Measurements from ENCODE around the gene DHDDS. TPM values are rescaled to one million over a fixed set of nuclear protein-coding genes. Genes with fewer than 3 reads are reported as not detected.
"Not testable (repeated sequence)": the region's sequence is repeated elsewhere in the genome, so short reads cannot be mapped to it uniquely, and the experiment has no call there.

DHDDS gene
- total RNA-seq, 1 donor from 2014 or later, result 23.7 TPM

DNA sequence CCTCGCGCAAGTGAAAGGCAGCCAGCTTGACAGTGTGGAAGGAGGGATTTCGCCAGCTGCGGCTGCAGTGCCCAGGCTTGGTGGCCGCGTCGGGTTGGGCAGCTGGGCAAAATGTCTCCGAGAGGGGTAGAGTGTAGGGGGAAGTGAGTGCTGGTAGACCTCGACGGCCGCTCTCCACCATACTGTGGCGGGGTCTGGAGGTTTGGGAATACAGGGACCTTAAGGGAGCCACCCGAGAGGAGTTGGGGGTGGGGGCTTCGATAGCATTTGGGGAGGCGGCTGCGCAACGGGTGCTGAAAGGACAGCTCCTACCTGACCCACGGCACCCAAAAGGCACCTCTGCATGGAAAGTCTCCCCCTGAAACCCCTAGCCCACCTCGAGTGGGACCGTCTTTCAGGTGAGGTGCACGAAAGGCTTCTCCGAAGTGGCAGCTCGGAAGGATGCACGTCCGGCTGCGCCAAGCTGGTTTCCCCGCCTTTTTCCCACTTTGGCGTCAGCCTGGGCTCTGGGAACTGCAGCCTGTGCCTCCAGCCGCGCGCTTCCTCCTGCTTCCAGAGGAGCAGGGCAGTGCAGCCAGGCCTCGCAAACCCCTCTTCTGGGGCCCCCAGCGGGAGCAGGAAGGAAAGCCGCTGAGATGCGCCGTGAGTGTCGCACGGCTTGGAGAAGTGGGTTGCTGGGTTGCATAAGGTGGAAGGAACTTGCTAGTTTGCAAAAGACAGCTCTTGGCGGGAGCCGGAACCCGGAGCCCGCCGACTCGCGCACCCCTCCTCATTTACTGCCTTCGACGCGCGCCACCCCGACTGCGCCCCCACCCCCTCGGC, 39.6 kb downstream of the DHDDS start:
- ATAC-seq (ENCODE audit: poor library complexity) (peak; percentile 28), DNase-seq (peak; percentile 79)
- intact Hi-C loops (cut with DNase I), result no loop called here

DNA sequence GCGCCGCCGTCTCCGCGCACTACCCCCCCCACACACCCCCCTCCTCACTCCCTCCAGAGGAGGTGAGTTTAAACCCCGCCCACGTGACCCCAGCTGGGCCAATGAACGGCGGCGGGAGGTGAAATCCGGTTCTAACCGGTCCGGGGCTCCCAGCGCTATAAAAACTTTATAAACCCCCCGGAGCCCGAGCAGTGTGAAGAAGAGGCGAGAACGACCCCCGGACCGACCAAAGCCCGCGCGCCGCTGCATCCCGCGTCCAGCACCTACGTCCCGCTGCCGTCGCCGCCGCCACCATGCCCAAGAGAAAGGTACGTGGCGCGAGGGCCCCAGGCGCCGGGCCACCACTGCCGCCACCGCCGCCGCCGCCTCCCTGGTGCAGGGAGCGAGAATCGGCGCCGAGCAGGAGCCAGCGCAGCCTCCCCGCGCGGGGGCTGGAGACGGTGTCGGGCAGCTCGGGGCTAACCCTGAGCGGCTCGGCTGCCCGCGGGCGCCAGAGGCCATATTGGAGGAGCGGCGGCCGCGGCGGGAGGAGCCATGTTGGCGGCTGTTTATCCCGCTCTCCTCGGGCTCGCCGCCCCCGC, 40.3 kb downstream of the DHDDS start, which contains the start of gene HMGN2:
Gene HMGN2 (plus strand): TSS at position 121 of the 581 bp plus-strand sequence. CDS start 173 bp downstream, at position 294.
- intact Hi-C loops (cut with DNase I), result no loop called here
- DNase-seq (peak; percentile 94), ATAC-seq (ENCODE audit: poor library complexity) (peak; percentile 86)

DNA sequence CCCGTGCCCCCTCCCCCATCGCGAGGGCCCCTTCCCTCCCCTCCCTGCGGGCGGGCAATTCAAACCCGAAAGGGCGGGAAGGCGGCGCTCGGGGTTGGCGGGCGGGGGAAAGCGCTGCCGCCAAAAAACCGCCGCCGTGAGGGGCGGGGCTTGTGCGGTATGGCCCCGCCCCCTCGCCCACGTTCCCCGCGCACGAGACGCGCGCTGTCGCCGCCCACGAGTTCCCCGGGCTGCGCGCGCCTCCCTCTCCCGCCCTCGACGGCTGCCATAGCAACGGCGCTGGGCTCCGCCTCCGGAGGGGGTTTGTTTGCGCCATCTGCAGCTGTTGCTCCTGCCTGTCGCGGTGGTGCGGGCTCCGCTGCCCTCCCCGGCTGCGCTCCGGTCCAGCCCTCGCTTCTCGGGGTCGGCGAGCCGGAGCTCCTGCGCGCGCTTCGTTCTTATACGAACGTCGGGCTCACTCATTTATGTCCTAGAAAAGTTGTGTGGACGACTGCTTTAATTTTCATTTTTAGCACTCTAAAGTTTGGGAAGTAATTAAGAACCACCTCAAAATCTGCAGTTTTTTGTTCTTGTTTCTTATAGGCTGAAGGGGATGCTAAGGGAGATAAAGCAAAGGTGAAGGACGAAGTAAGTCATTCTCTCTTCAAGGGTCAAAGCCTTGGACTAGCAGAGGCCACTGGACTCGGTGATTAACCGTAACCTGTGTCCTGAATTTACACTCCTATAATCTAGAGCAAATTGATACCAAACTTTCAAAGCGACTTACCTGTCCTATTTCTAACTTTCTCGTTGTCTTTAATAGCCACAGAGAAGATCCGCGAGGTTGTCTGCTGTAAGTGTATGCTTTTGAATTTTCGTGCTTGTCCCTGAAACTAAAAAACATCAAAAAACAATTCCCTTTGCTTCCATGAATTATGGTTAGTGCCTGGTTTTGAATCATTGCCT, 41.1 kb downstream of the DHDDS start:
- intact Hi-C loops (cut with DNase I), result no loop called here
- peak; percentile 93 for ATAC-seq (ENCODE audit: poor library complexity)
- DNase-seq, result peak; percentile 98

DNA sequence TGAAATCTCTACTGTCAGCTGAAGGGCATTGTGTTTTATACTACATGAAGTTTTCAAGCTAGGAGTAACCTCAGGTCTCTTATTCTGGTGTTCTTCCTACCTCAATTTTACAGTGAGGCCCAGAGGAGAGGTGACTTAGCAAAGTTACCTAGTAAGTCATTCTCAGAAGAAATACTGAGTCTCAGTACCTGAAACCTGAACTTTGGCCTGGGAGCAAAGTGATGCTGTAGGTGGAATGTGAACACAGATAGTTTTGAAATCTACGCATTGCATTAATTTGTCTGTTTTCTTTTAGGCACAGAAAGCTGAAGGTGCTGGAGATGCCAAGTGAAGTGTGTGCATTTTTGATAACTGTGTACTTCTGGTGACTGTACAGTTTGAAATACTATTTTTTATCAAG, 42.7 kb downstream of the DHDDS start:
- intact Hi-C loops (cut with DNase I), result no loop called here
- ATAC-seq (ENCODE audit: poor library complexity) (no peak), DNase-seq (no peak)

DNA sequence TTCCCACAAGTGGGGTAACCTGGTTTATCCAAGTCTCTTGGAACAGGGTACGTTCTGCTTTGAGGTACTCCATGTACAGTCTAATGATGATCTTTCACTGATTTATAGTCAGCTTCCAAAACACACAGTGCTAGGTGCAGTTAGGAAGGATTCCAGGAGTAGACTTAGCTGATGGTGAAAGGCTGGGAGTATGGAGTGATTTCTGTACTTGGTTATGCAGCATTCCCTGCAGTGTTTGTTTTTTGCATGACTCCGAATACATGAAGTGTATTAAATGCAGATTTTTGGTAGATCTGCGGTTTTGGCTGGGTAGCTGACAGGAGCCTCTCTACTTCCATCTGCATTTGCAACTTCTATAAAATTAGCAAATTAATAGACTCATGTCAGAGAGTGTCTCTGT, 43.9 kb downstream of the DHDDS start:
- intact Hi-C loops (cut with DNase I), result no loop called here
- DNase-seq, result no peak
- ATAC-seq (ENCODE audit: poor library complexity), result no peak

DNA sequence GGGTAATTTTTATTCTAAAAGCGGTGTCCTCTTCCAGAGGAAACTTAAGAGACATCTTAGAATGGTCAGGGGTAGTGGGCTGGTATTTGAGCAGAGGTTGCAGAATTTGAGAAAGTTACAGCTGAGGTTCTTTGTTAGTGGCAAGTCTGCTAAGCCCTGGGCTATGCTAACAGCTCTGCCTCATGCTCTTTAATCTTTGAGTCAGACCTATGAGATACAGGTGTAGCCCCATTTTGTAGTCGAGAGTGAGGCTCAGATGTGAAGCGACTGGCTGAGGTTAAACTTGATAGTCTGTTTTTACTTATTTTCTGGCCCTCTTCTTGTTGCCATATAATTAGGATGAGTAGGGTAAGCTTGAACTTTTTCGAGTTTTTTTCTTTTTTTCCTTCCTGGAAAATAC, 44.8 kb downstream of the DHDDS start:
- intact Hi-C loops (cut with DNase I), result no loop called here
- DNase-seq (no peak), ATAC-seq (ENCODE audit: poor library complexity) (no peak)

DNA sequence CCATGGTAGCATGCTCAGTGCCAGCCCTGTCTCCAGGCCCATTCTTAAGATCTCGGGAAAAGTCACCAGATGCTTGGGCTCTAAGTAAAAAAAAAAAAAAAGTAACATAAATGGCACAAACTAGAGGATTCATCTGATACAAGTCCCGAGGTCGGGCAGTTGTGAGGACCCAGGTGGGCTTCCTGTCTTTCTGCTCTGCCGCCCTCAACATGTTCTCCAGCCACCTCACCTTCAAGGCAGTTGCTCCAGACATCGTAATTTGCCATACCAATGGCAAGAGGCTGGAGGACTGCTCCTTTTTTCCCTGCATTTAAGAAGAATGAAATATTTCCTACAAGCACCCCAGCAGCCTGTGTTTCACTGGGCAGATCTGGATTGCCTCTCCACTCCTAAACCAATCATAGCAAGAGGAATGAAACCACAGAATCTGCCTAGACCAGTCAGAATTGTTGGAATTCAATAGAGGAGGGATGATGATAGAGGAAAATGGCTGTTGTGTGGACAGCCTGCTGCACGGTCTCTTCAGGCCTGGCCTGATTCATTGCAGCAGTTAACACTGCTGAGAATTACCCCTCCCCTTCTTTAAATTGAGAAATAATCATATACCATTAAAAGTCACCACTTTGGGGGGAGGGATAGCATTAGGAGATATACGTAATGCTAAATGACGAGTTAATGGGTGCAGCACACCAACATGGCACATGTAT, 45.5 kb downstream of the DHDDS start:
- ATAC-seq (ENCODE audit: poor library complexity), result no peak
- DNase-seq, result no peak
- intact Hi-C loops (cut with DNase I), result no loop called here

DNA sequence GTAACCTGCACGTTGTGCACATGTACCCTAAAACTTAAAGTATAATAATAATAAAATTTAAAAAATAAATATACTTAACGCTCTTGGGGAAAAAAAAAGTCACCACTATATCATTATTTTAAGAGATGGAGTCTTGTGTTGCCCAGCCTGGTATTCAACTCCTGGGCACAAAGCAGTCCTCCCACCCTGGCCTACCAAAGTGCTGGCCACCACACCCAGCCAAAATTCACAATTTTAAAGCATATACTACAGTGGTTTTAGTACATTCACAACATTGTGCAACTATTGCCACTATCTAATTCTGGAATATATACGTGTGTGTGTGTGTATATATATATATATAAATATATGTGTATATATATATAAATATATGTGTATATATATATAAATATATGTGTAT, 46.0 kb downstream of the DHDDS start:
- ATAC-seq (ENCODE audit: poor library complexity), result no peak

DNA sequence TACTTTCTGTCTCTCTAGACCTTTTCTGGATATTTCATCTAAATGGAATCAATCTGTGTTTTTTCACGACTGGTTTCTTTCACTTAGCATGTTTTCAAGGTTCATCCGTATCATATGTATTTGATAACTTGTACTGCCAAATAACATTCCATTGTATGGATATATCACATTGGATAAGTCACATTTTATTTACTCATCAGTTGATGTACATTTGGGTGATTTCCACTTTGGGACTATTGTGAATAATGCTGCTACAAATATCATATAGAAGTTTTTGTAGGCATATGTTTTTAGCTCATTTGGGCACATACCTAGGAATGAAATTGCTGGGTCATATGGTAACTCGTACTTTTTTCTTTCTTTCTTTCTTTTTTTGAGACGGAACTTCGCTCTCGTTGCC, 46.9 kb downstream of the DHDDS start:
- ATAC-seq (ENCODE audit: poor library complexity), result no peak
- intact Hi-C loops (cut with DNase I), result no loop called here
- DNase-seq, result no peak

More for the DNA sequence above, 46.0 kb downstream of the DHDDS start:
- no peak for DNase-seq
- intact Hi-C loops (cut with DNase I), result no loop called here

DNA sequence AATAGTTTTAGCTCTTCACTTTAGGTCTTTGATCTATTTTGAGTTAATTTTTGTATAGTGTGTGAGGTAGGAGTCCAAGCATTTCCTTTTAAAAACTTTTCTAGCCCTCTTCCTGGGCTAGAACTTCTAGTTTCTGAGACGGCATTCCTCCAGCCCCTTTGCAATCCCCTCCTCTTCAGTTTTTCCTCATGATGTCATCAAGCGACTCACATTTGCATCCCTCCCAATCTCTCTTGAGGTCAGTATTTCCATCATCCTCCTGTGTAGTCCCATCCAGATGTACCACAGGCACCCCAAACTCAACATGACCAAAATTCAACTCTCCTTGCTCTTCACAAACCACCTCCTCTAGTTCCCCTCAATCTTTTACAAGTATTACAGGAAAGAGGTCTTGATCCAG, 50.8 kb downstream of the DHDDS start:
- intact Hi-C loops (cut with DNase I), result no loop called here
- ATAC-seq (ENCODE audit: poor library complexity), result no peak
- no peak for DNase-seq

DNA sequence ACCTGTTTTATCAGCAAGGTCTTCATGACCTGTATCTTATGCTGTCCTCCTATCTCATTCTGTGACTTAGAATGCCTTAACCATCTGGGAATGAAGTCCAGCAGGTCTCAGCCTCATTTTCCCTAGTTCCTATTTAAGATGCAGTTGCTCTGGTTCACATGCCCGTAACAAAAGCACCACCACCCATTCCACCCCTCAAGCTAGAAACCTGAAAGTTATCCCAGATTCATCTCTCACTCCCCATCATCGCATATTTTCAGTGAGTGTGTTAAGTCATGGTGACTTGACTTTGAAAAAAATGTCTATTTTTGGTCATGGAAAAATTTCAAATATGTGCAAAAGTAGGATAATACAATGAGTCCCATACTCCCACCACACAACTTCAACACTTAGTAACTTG, 51.9 kb downstream of the DHDDS start:
- ATAC-seq (ENCODE audit: poor library complexity), result no peak
- intact Hi-C loops (cut with DNase I), result no loop called here
- no peak for DNase-seq

DNA sequence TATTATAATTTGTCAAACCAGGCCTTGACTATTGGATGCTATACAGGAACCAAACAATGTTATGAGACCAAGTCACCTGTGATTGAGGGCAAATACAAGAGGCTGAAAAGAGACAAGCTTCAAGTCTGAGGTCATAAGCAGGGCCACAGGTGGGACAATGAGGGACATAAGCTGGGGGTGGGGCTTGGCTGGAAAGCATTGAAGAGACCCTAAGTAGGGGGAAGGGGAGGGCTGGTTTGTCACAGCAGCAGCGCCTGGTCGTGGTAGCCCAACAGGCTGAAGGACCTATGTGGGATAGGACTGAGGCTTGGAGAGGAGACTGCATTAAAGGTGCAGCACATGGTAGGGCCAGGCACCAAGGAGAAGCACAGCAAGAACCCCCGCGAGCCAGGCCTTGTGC, 58.0 kb downstream of the DHDDS start:
- DNase-seq, result no peak
- ATAC-seq (ENCODE audit: poor library complexity), result no peak
- intact Hi-C loops (cut with DNase I), result no loop called here

DNA sequence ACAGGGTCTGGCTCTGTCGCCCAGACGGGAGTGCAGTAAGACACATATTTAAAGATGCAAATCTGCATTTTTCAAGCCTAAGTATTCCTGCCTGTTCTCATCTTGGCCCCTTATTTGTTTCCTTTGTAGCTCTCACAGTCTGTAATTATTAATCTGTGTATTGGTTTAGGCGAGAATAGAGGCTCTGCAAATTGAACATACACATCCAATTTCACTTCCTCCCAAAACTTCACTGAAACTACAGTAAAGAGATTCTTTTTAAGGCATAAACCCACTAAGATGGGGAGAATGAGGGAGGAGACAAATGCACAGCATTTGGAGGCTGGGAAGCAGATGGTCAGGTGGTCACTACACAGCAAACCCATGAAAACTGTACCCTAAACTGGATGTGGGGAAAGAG, 61.1 kb downstream of the DHDDS start:
- ATAC-seq (ENCODE audit: poor library complexity), result no peak
- no peak for DNase-seq
- intact Hi-C loops (cut with DNase I), result no loop called here

DNA sequence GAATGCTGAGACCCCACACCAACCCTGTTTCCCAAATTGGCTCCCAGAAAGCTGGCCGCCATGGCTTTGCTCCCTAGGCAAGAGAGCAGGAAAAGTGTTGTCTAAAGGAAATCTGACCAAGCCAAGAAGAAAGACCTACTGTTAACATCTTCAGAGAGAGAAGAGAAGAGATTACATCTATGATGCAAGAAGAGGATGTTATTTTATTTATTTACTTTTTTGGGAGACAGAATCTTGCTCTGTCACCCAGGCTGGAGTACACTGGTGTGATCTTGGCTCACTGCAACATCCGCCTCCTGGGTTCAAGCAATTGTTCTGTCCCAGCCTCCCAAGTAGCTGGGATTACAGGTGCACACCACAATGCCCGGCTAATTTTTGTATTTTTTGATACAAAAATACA, 61.8 kb downstream of the DHDDS start:
- DNase-seq, result no peak
- ATAC-seq (ENCODE audit: poor library complexity), result no peak
- intact Hi-C loops (cut with DNase I), result no loop called here

DNA sequence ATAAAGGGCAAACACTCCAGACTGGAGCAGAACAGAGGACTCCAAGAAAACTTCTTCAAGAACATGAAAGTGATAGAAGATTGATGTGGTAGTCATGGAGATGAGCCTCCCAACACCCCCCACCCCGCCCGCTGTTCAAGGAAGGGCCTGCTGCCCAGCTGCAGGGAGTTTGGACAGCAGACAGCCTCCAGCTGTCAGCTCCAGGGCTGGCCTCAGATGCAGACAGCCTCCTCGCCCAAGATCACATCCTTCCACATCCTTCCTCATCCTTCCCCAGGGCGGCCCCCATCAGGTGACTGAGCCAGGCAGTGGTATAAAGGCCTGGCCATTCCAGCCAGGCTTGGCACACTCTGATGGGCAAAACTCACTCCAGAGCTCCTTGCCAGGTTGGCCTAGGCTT, 64.7 kb downstream of the DHDDS start:
- intact Hi-C loops (cut with DNase I), result no loop called here
- DNase-seq (peak; percentile 46), ATAC-seq (ENCODE audit: poor library complexity) (no peak)

DNA sequence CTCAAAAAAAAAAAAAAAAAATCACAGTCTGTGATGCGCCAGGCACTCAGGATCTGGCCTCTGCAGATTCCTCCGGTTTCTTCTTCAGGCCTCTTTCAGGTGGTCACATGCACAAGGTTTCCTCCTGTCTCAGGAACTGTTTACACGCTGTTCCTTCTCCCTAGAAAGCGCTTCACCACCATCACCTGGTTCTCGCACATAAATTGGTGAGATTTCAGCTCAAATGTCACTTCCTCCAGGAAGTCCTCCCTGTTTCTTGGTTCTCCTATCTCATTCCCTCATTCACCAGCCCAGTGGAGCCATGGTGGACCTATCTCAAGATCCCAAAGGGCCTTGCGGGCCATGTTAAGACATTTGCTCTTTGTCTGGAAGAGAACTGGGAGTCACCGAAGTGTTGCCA, 66.8 kb downstream of the DHDDS start:
- intact Hi-C loops (cut with DNase I), result no loop called here
- no peak for ATAC-seq (ENCODE audit: poor library complexity)

DNA sequence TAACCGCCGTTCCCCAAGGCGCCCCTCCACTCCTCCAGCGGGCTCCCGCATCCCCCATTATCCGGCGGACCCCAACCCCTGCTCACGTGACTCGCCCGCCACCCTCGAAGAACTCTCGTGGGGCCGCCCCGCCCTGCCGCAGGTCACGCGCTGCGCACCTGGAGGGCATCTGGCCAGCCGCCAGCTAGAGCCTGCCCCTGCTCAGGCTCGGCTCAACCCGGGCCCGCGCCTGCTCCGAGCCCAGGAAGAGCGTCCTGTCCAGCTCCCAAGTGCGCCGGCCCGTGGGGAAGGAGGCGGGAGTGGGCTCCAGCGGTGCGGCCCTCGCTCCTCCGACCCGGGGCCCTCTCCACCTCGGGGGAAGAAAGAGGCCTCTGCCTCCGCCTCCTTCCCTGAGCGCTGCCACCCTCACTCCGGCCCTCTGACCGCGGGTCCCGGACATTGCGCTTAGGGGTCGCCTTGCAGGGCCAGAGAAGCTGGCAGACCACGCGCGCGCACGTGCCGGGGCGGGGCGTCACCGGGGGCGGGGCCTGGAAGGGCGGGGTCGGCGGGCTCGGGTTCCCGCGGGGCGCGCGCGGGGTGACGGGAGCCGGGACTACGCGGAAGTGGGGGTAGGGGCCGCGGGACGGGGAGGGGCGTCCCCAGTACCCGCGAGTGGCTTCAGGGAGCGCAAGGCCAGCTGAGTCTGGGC, 68.5 kb downstream of the DHDDS start:
- intact Hi-C loops (cut with DNase I), result no loop called here
- peak; percentile 94 for DNase-seq
- peak; percentile 96 for ATAC-seq (ENCODE audit: poor library complexity)

More for the DNA sequence above, 66.8 kb downstream of the DHDDS start:
- no peak for DNase-seq

DNA sequence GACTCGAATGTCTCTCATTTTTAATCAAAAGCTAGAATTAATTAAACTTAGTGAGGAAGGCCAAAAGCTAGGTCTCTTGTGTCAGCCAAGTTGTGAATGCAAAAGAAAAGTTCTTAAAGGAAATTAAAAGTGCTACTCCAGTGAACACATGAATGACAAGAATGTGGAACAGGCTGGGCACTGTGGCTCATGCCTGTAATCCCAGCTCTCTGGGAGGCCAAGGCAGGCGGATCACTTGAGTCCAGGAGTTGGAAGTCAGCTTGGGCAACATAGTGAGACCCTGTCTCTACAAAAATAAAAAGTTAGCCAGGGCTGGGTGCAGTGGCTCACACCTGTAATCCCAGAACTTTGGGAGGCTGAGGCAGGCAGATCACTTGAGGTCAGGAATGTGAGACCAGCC, 78.6 kb downstream of the DHDDS start:
- ATAC-seq (ENCODE audit: poor library complexity), result not testable (repeated sequence)

More for the DNA sequence above, 78.6 kb downstream of the DHDDS start:
- DNase-seq; intact Hi-C loops (cut with DNase I): not testable (repeated sequence)
